GM12801 (cell line): Measurements from ENCODE around the gene KANSL1.

Experiments used
- TF ChIP-seq, protein P1 (sequence below): IDR thresholded peaks from one replicate; pipeline ENCODE4 v1.5.1; 2011; ENCODE audit warnings: control low read depth; ENCODE audit not compliant: insufficient read length; ENCODE audit errors: extremely low read depth

KANSL1 gene

DNA sequence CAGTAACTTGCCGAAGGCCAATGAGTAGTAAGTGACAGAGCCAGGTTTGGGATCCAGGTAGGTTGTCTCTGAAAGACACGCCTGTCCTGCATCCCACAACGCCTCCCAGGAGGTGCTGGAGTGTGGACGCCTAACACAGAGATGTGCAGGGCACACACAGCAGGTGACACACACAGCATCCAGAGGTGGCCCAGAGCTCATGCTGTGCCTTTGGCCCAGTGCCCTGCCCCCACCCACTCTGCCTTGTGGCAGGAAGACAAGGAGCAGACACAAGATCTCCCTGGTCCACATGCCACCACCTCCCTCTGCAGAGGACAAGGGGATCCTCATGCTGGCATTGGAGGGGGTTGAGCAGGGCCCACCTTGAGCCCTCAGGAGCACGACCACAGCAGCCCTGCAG is 208.9 kb downstream of the KANSL1 start:
- TF ChIP-seq, protein P1, sequence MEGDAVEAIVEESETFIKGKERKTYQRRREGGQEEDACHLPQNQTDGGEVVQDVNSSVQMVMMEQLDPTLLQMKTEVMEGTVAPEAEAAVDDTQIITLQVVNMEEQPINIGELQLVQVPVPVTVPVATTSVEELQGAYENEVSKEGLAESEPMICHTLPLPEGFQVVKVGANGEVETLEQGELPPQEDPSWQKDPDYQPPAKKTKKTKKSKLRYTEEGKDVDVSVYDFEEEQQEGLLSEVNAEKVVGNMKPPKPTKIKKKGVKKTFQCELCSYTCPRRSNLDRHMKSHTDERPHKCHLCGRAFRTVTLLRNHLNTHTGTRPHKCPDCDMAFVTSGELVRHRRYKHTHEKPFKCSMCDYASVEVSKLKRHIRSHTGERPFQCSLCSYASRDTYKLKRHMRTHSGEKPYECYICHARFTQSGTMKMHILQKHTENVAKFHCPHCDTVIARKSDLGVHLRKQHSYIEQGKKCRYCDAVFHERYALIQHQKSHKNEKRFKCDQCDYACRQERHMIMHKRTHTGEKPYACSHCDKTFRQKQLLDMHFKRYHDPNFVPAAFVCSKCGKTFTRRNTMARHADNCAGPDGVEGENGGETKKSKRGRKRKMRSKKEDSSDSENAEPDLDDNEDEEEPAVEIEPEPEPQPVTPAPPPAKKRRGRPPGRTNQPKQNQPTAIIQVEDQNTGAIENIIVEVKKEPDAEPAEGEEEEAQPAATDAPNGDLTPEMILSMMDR: no peak

DNA sequence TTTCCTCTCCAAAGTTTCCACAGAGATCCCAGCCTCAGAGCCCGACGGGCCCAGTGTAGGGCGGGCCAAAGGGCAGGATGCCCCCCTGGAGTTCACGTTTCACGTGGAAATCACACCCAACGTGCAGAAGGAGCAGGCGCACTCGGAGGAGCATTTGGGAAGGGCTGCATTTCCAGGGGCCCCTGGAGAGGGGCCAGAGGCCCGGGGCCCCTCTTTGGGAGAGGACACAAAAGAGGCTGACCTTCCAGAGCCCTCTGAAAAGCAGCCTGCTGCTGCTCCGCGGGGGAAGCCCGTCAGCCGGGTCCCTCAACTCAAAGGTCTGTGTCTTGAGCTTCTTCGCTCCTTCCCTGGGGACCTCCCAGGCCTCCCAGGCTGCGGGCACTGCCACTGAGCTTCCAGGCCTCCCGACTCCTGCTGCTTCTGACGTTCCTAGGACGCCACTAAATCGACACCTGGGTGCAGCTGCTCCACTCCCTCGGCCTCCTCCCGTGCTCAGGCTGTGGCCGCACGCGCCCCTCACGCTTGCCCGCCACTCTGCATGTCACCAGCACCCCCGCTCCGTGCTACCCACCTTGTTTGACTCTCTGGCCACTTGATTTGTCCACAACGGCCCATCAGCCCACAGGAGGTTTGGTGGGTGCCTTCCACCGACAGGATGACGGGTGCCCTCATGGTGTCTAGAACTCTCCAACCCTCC is 209.5 kb downstream of the KANSL1 start:
- TF ChIP-seq, protein P1: no peak

DNA sequence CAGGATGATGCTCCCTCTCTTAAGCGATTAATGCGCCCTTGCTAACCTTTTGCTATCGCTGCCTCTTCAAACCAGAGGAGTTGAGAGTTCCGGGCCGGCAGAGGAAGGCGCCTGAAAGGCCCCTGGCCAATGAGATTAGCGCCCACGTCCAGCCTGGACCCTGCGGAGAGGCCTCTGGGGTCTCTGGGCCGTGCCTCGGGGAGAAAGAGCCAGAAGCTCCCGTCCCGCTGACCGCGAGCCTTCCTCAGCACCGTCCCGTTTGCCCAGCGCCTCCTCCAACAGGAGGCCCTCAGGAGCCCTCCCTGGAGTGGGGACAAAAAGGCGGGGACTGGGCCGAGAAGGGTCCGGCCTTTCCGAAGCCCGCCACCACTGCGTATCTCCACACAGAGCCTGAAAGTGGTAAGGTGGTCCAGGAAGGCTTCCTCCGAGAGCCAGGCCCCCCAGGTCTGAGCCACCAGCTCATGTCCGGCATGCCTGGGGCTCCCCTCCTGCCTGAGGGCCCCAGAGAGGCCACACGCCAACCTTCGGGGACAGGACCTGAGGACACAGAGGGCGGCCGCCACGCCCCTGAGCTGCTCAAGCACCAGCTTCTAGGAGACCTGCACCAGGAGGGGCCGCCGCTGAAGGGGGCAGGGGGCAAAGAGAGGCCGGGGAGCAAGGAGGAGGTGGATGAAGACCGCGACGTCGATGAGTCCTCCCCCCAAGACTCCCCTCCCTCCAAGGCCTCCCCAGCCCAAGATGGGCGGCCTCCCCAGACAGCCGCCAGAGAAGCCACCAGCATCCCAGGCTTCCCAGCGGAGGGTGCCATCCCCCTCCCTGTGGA is 210.2 kb downstream of the KANSL1 start:
- TF ChIP-seq, protein P1: no peak

DNA sequence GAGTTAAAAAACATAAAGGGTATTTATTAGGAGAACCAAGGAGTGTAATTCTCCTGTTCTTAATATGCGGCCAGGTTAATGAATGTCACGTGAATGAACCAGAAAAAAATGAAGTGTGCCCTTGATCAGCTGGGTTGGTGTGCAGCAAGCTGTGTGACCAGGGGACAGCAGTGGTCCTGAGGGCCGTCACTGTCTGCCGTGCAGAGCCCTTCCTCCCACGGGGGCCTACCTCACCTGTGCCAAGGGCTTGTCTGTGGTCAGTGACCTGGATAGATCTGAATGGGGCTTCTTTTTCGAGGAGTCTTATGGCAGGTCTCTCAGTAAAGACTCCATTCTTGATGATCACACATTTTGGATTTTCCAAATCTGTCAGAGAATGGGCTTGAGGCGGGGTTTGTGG is 211.9 kb downstream of the KANSL1 start:
- TF ChIP-seq, protein P1: no peak

DNA sequence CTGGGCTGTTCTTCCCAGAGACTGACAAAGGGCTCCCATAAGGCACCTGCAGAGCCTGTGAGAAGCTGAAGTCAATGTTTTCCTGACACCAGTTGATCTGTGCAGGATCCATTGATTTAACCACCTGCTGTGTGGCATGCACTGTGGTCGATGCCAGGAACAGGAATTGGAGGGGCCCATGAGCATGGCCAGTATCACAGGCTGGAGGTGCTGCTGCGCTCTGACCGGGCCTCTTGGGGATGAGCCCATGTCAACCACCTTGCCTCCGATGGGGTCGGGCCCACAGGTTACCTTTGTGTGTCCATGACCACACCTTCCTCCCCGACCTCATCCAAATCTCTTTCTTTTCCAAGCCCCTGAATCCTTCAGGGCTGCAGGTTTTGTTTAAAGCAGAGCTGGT is 212.4 kb downstream of the KANSL1 start:
- TF ChIP-seq, protein P1: no peak
